ENCODE results near the gene FBLN2. TPM values are rescaled to one million over a fixed set of nuclear protein-coding genes. Genes with fewer than 3 reads are reported as not detected.

FBLN2 gene
- total and polyA plus RNA-seq, 4 donors = 1.3 to 9.1 (median 4.3) TPM

GRCh38 chr3:13619661-13620230 is 70.8 kb downstream of the FBLN2 start:
- no peak for DNase-seq (ENCODE audit: low spot score)
- WGBS = 87% methylated on average over 13 of the region's 13 CpGs
- Histone ChIP-seq H3K27ac (ENCODE audit: low read depth in 1 of 2, low read length in 2 of 2) (no peak overlapping the region), H3K9me3 (ENCODE audit: control insufficient read depth in 4 of 4, low read length in 3 of 4) (no peaks in the 10 kb centered on the region), H3K4me3 (ENCODE audit: low read depth in 1 of 3, low read length in 3 of 3) (no peak overlapping the region), H3K36me3 (ENCODE audit: control insufficient read depth in 4 of 4, insufficient read depth in 3 of 4, low read depth in 1 of 4, low read length in 3 of 4) (no peaks in the 10 kb centered on the region), H3K27me3 (ENCODE audit: control insufficient read depth in 4 of 4, insufficient read depth in 4 of 4, low read length in 3 of 4) (peaks cover 0 to 3% (median 0%) of the 10 kb centered on the region in 4 donors), H3K4me1 (ENCODE audit: control insufficient read depth in 4 of 4, insufficient read depth in 4 of 4, low read length in 3 of 4) (no peaks in the 10 kb centered on the region), H3K9ac (ENCODE audit: low read depth in 1 of 2, low read length in 2 of 2) (no peak overlapping the region)
- TF ChIP-seq HNF4A (conservative IDR thresholded peaks at IDR 0.05) (no peak), MAX (IDR thresholded peaks at IDR 0.05) (no peak), ZBTB33 (IDR thresholded peaks at IDR 0.05) (no peak), SP1 (IDR thresholded peaks at IDR 0.05) (no peak), GABPA (IDR thresholded peaks at IDR 0.05 in 1 of 2, conservative IDR thresholded peaks at IDR 0.05 in 1 of 2) (no peak), TAF1 (conservative IDR thresholded peaks at IDR 0.05) (no peak), YY1 (IDR thresholded peaks at IDR 0.05) (no peak), EGR1 (IDR thresholded peaks at IDR 0.05; ENCODE audit: low read depth in 2 of 2) (no peak), FOXA2 (IDR thresholded peaks at IDR 0.05) (no peak), REST (IDR thresholded peaks at IDR 0.05) (no peak), JUND (IDR thresholded peaks at IDR 0.05) (no peak), FOXA1 (IDR thresholded peaks at IDR 0.05) (no peak), RXRA (IDR thresholded peaks at IDR 0.05) (no peak), HNF4G (IDR thresholded peaks at IDR 0.05) (no peak), RAD21 (IDR thresholded peaks at IDR 0.05) (no peak), NR2F2 (IDR thresholded peaks at IDR 0.05) (no peak), ATF3 (IDR thresholded peaks at IDR 0.05) (no peak)
- TF ChIP-seq, protein P1, sequence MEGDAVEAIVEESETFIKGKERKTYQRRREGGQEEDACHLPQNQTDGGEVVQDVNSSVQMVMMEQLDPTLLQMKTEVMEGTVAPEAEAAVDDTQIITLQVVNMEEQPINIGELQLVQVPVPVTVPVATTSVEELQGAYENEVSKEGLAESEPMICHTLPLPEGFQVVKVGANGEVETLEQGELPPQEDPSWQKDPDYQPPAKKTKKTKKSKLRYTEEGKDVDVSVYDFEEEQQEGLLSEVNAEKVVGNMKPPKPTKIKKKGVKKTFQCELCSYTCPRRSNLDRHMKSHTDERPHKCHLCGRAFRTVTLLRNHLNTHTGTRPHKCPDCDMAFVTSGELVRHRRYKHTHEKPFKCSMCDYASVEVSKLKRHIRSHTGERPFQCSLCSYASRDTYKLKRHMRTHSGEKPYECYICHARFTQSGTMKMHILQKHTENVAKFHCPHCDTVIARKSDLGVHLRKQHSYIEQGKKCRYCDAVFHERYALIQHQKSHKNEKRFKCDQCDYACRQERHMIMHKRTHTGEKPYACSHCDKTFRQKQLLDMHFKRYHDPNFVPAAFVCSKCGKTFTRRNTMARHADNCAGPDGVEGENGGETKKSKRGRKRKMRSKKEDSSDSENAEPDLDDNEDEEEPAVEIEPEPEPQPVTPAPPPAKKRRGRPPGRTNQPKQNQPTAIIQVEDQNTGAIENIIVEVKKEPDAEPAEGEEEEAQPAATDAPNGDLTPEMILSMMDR (IDR thresholded peaks at IDR 0.05; ENCODE audit: low read depth, low read length, missing input control) = no peak
